Endothelial cell of umbilical vein (primary cell): ENCODE measurements around the gene FOSL2. TPM values are rescaled to one million over a fixed set of nuclear protein-coding genes. Genes with fewer than 3 reads are reported as not detected.

Source experiments
- BruUV-seq: library from RNA; stranded (reverse); fragments of 400-500 nt; replicated peaks from 2 replicates; lab custom pipeline; 2021; lab: Mats Ljungman, UMichigan
- CTCF ChIA-PET: fragments of 300-600, 350-600 bp; sonication (Branson Sonifier 250); formaldehyde crosslinking; loops from one replicate; lab custom pipeline; 2021; ENCODE audit warnings: antibody characterized with exemption, inconsistent platforms; lab: Charles Lee
- POLR2A ChIA-PET: fragments of 300-600, 350-600 bp; sonication (Branson Sonifier 250); formaldehyde crosslinking; loops from one replicate; lab custom pipeline; 2021; ENCODE audit warnings: antibody characterized with exemption, inconsistent platforms; lab: Charles Lee
- DNase-seq: peaks from one replicate; pipeline ENCODE4 v3.0.0-alpha.2; 2011; ENCODE audit warnings: low read depth, low spot score
- FAIRE-seq: peaks from 2 replicates; lab custom pipeline; 2011; peaks lifted over from hg19 to GRCh38; lab: Jason Lieb, UNC
- H2AFZ ChIP-seq: 2 replicates; pipeline ENCODE4 v1.6.0; 2012; ENCODE audit warnings: low read depth, low read length, control low read depth, inconsistent platforms
- H3K27ac ChIP-seq: 2 replicates; pipeline ENCODE4 v1.5.1; 2011; ENCODE audit warnings: low read depth, mild to moderate bottlenecking, control low read depth, low read length, moderate library complexity; ENCODE audit not compliant: insufficient read depth
- H3K27me3 ChIP-seq, 2 experiments: 2 replicates each; pipeline versions ENCODE4 v1.6.0 to v1.6.1; 2011; ENCODE audit warnings: low read length in 2 of 2, mixed read lengths in 1 of 2; ENCODE audit not compliant: control insufficient read depth in 2 of 2, insufficient read depth in 2 of 2
- H3K36me3 ChIP-seq, 2 experiments: 2 replicates in 1 of 2; 3 replicates in 1 of 2; pipeline ENCODE4 v1.5.1; 2011; ENCODE audit warnings: low read length in 2 of 2, mild to moderate bottlenecking in 1 of 2, moderate library complexity in 1 of 2; ENCODE audit not compliant: control insufficient read depth in 2 of 2, insufficient read depth in 2 of 2; ENCODE audit errors: extremely low read depth in 1 of 2
- H3K4me1 ChIP-seq: 3 replicates; pipeline ENCODE4 v1.5.1; 2011; ENCODE audit warnings: mild to moderate bottlenecking, low read length; ENCODE audit not compliant: control insufficient read depth, insufficient read depth; ENCODE audit errors: extremely low read depth
- H3K4me2 ChIP-seq: 2 replicates; pipeline ENCODE4 v1.6.1; 2011; ENCODE audit warnings: low read length, control low read depth, mixed read lengths; ENCODE audit not compliant: insufficient read depth
- H3K4me3 ChIP-seq, 3 experiments: fragments of 200-600 bp in 1 of 3; sonication (generic), shearing (Covaris generic) in 1 of 3; replicated peaks in 1 of 3; 2 replicates each; pipeline ENCODE4 v1.5.1; 2011 to 2016; ENCODE audit warnings: control low read depth in 3 of 3, low read length in 3 of 3, mild to moderate bottlenecking in 2 of 3, inconsistent platforms in 1 of 3, low read depth in 1 of 3, moderate library complexity in 1 of 3; ENCODE audit not compliant: insufficient read depth in 1 of 3
- H3K79me2 ChIP-seq: 2 replicates; pipeline ENCODE4 v1.6.0; 2012; ENCODE audit warnings: low read length, inconsistent platforms; ENCODE audit not compliant: control insufficient read depth, insufficient read depth
- H3K9ac ChIP-seq: replicated peaks from 2 replicates; pipeline ENCODE3; 2011; ENCODE audit warnings: low read length, control low read depth; ENCODE audit not compliant: insufficient read depth; ENCODE audit errors: extremely low read depth
- H3K9me1 ChIP-seq: replicated peaks from 3 replicates; pipeline ENCODE4 v1.6.0; 2011; ENCODE audit warnings: mild to moderate bottlenecking, low read length; ENCODE audit not compliant: control insufficient read depth, insufficient read depth; ENCODE audit errors: extremely low read depth
- H3K9me3 ChIP-seq: replicated peaks from 2 replicates; pipeline ENCODE4 v1.5.1; 2012; ENCODE audit warnings: low read length, inconsistent platforms; ENCODE audit not compliant: control insufficient read depth, insufficient read depth
- H4K20me1 ChIP-seq: replicated peaks from 2 replicates; pipeline ENCODE3; 2011; ENCODE audit warnings: mild to moderate bottlenecking, low read length; ENCODE audit not compliant: control insufficient read depth, insufficient read depth; ENCODE audit errors: extremely low read depth
- FOS ChIP-seq: IDR thresholded peaks from 2 replicates; pipeline ENCODE4 v1.6.1; 2011; ENCODE audit warnings: mild to moderate bottlenecking, low read length, moderate library complexity, borderline replicate concordance; ENCODE audit not compliant: insufficient read depth
- JUN ChIP-seq: IDR thresholded peaks from 2 replicates; pipeline ENCODE4 v1.6.1; 2011; ENCODE audit warnings: borderline replicate concordance, low read depth; ENCODE audit not compliant: insufficient read length, insufficient read depth
- POLR2A ChIP-seq: IDR thresholded peaks from 2 replicates; pipeline ENCODE4 v1.6.1; 2012; ENCODE audit warnings: low read depth, mild to moderate bottlenecking, control low read depth, low read length
- POLR2AphosphoS5 ChIP-seq: IDR thresholded peaks from 2 replicates; pipeline ENCODE4 v1.6.1; 2012; ENCODE audit warnings: low read depth, mild to moderate bottlenecking, control low read depth, low read length, moderate library complexity; ENCODE audit not compliant: insufficient read depth
- dilution Hi-C: fragments of 300-500 bp; cut with MboI; formaldehyde crosslinking; loops from one replicate; pipeline ENCODE4 v1.15.0; 2019; ENCODE audit warnings: low sequenced_read_pairs; ENCODE audit not compliant: extremely low pct_ligation_motif_present
- intact Hi-C: fragments of 100-400 bp; cut with micrococcal nuclease; formaldehyde crosslinking; loops from one replicate; pipeline ENCODE4 v1.10.0; 2022
- polyA plus RNA-seq, 4 experiments: library from polyadenylated mRNA; depleted of rRNA in 3 of 4; stranded (reverse) in 3 of 4; unstranded in 1 of 4; fragments of >200 nt; gene quantifications; 2 replicates each; pipeline versions ENCODE4 v1.2.1 to v1.2.3, GENCODE V29; 2011 to 2012; ENCODE audit warnings: missing spikeins in 1 of 4
- total RNA-seq: library from RNA; stranded (reverse); gene quantifications from 2 replicates; pipeline ENCODE4 v1.2.3, GENCODE V29; 2021
- TF ChIP-seq, protein P1 (sequence below), 2 donors: IDR thresholded peaks; 1 replicate in 1 of 2; 2 replicates in 1 of 2; pipeline ENCODE4 v1.5.1; 2011; ENCODE audit warnings: low read length in 2 of 2, mild to moderate bottlenecking in 2 of 2, moderate library complexity in 2 of 2, control low read depth in 1 of 2, inconsistent platforms in 1 of 2, low read depth in 1 of 2; ENCODE audit not compliant: insufficient read depth in 1 of 2; ENCODE audit errors: extremely low read depth in 1 of 2

The FOSL2 gene
- total and polyA plus RNA-seq, 2 donors (not counting 3 experiments of a cell fraction or from before 2014, with no cell fraction given), result 43.9 to 85.3 TPM

DNA sequence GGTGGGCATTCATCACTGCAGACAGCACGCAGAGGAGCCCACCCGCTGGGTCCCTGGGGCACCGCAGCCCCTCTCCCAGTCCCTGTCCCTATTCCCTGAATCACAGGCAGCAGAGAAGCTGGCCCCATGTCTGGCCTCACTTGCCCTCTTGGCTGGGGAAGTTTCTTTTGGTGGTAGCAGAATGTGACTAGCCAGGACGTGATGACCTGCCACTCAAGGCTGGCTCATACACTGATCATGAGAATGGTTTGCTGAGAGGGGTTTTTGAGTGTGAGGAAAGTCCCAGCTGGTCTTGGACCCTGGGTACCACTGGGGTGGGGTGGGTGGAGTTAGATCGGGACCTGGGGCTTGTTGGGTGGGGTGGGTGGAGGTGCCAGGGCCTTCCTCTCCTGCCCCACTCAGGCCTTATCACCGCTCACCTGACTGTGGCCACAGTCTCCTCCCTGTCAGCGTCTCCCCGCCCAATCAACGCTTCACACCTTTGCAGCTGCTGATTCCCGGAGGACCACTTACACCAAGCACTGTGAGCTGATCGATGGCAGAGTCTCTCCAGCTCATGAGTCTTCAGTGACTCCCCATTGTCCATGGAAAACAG is 28.9 kb upstream of the FOSL2 start:
- FAIRE-seq, result no peak
- TF ChIP-seq JUN (no peak), FOS (no peak), POLR2AphosphoS5 (no peak), POLR2A (no peak)
- TF ChIP-seq, protein P1, sequence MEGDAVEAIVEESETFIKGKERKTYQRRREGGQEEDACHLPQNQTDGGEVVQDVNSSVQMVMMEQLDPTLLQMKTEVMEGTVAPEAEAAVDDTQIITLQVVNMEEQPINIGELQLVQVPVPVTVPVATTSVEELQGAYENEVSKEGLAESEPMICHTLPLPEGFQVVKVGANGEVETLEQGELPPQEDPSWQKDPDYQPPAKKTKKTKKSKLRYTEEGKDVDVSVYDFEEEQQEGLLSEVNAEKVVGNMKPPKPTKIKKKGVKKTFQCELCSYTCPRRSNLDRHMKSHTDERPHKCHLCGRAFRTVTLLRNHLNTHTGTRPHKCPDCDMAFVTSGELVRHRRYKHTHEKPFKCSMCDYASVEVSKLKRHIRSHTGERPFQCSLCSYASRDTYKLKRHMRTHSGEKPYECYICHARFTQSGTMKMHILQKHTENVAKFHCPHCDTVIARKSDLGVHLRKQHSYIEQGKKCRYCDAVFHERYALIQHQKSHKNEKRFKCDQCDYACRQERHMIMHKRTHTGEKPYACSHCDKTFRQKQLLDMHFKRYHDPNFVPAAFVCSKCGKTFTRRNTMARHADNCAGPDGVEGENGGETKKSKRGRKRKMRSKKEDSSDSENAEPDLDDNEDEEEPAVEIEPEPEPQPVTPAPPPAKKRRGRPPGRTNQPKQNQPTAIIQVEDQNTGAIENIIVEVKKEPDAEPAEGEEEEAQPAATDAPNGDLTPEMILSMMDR (IDR thresholded peaks at IDR 0.05; ENCODE audit: extremely low read depth in 1 of 2, insufficient read depth in 1 of 2, low read depth in 1 of 2, low read length in 2 of 2), result no peak
- H3K79me2 ChIP-seq, result no peaks in the 10 kb centered on the region
- H2AFZ ChIP-seq, result no peak overlapping the region
- intact Hi-C loops (no loop called here), dilution Hi-C loops (no loop called here)
- H3K4me1 ChIP-seq, result peaks cover 34% of the 10 kb centered on the region
- no peaks in the 10 kb centered on the region for H3K27me3 ChIP-seq
- H3K36me3 ChIP-seq, result no peaks in the 10 kb centered on the region
- no peaks in the 10 kb centered on the region for H3K9me1 ChIP-seq
- H3K9me3 ChIP-seq, result no peaks in the 10 kb centered on the region
- H4K20me1 ChIP-seq, result no peaks in the 10 kb centered on the region
- no TSS peak for BruUV-seq
- POLR2A ChIA-PET, result interaction anchor here (1.0 kb wide), 1 partner anchor 8 kb away, joined by 3 read pairs; no protein-coding TSS in a partner anchor
- DNase-seq, result no peak
- H3K4me2 ChIP-seq, result no peak overlapping the region
- H3K9ac ChIP-seq, result no peak overlapping the region
- no peak overlapping the region for H3K4me3 ChIP-seq
- H3K27ac ChIP-seq, result no peak overlapping the region
- CTCF ChIA-PET, result no interaction called here

DNA sequence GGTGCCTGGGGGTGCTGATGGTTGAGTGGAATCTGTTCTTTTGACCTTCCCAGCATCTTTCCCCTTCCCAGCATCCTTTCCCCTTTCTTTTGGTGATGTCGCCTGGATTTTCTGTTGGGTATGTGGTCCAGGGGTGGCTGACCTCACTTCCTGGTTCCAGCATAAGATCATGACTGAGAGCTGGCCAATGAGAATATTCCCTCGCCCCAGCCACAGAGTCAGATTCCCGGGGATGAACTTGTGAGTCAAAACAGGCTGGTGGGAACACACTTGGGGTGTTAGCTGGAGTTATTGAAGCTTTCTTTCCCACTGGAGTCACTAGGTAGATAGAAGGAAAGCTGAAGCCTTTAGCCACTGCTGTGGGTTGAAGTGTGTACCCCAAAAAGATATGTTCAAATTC is 28.0 kb upstream of the FOSL2 start:
- FAIRE-seq, result no peak
- H3K4me1 ChIP-seq, result peaks cover 25% of the 10 kb centered on the region
- DNase-seq, result no peak
- no peaks in the 10 kb centered on the region for H3K9me3 ChIP-seq
- no peak overlapping the region for H3K27ac ChIP-seq
- ChIA-PET CTCF (interaction anchor here (1.5 kb wide), 1 partner anchor 8 kb away, joined by 8 read pairs; no protein-coding TSS in a partner anchor), POLR2A (interaction anchor here (1.0 kb wide), 1 partner anchor 9 kb away, joined by 3 read pairs; no protein-coding TSS in a partner anchor)
- BruUV-seq, result no TSS peak
- H3K79me2 ChIP-seq, result no peaks in the 10 kb centered on the region
- H3K36me3 ChIP-seq, result no peaks in the 10 kb centered on the region
- dilution Hi-C loops (no loop called here), intact Hi-C loops (no loop called here)
- H4K20me1 ChIP-seq, result no peaks in the 10 kb centered on the region
- TF ChIP-seq POLR2A, result no peak
- H3K27me3 ChIP-seq, result no peaks in the 10 kb centered on the region
- no peak overlapping the region for H3K9ac ChIP-seq
- H3K9me1 ChIP-seq, result no peaks in the 10 kb centered on the region
- no peak overlapping the region for H3K4me3 ChIP-seq
- H3K4me2 ChIP-seq, result no peak overlapping the region
- H2AFZ ChIP-seq, result no peak overlapping the region
